Measurements from ENCODE around the gene NOB1. TPM values are rescaled to one million over a fixed set of nuclear protein-coding genes. Genes with fewer than 3 reads are reported as not detected.
A peak's percentile ranks its signal among the peaks of the same experiment; 100 is the strongest.

Gene NOB1
- total RNA-seq, 1 experiment from 2014 or later = 101 TPM

DNA sequence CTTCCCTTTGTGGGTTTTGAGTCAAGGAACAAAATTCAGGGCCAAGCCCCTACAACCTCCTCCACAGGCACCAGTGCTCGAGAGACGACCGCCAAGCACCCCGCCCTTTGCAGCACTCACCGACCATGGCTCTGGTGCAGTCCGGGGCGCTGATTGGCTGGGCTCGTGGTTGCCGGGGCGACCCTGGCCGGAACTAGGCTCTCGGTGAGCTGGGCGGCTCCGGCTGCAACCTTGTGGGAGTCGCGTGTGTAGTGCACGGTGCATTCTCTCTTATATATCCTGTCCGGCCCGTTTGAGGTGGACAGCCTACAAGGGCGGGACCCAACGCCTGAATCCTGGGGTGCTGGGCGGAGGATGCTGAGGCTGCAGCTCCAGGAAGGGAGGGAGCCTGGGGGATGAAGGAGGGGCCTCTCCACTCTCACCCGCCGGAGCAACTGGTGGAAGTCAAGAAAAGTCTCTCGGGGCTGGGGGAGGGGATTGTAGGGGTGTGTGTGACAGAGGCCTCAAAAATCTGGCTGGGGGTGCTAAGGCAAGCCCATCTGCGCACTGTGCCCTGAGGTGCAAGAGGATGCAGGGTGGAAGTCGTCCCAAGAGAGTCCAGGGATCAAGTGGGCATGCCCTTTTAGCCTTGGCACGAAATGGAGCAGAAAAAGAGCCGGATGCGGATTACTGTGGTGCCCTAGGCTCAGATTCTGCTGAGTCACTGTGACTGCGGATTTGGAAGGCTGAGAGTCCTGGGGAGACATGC is 28.2 kb downstream of the NOB1 start, which contains the start of gene NQO1:
Gene NQO1 (minus strand): TSS at position 248 of the 748 bp plus-strand sequence. CDS start 121 bp downstream, at position 127.
- peak within 1 kb of the TSS; percentile 88 for H3K18ac ChIP-seq (ENCODE audit: insufficient read length, low read depth, low read length)
- H2BK120ac ChIP-seq (ENCODE audit: low read depth, low read length, poor library complexity, severe bottlenecking) = no peak within 1 kb of the TSS
- peaks cover 2% of the 10 kb centered on the region; the same call in 1 of the 2 replicates for H3K79me2 ChIP-seq (ENCODE audit: insufficient read depth, low read length)
- WGBS (ENCODE audit: extremely low coverage, insufficient read length, low lambda C conversion rate) = no CpG with 5 or more reads among the region's 31 CpGs
- no peak within 1 kb of the TSS for H4K91ac ChIP-seq (ENCODE audit: insufficient read length, low read depth, low read length)
- H3K23me2 ChIP-seq (ENCODE audit: insufficient read length, low read depth, low read length, poor library complexity, severe bottlenecking) = peaks cover 12% of the 10 kb centered on the region
- H3K79me1 ChIP-seq (ENCODE audit: insufficient read depth, low read depth, low read length, poor library complexity, severe bottlenecking) = no peaks in the 10 kb centered on the region
- peak within 1 kb of the TSS; percentile 78 for H3K4me2 ChIP-seq (ENCODE audit: insufficient read depth, insufficient read length, low read length)
- Mint-ChIP-seq H3K9me3 (no peaks in the 10 kb centered on the region; a peak in 1 of 5 replicates), H3K4me3 (peak within 1 kb of the TSS; percentile 81 to 91), H3K27ac (peak within 1 kb of the TSS; percentile 92 to 100 (median 100)), H3K27me3 (ENCODE audit: low read depth) (no peaks in the 10 kb centered on the region), H3K4me1 (peaks cover 32 to 43% of the 10 kb centered on the region in 2 experiments), H3K36me3 (ENCODE audit: insufficient read depth in 1 of 3, low read depth in 3 of 3) (peaks cover 0 to 5% (median 5%) of the 10 kb centered on the region in 3 experiments; a peak in 3 of 7 replicates)
- H3K4ac ChIP-seq (ENCODE audit: low read depth, low read length) = no peak within 1 kb of the TSS
- peak; percentile 99 for DNase-seq
- H2BK15ac ChIP-seq (ENCODE audit: low read depth, low read length) = no peak within 1 kb of the TSS
- no peak within 1 kb of the TSS for H3K23ac ChIP-seq (ENCODE audit: insufficient read length, low read depth, low read length)
- no peak within 1 kb of the TSS for H2BK20ac ChIP-seq (ENCODE audit: low read depth, low read length, poor library complexity, severe bottlenecking)
- no peaks in the 10 kb centered on the region; the same call in 1 of the 2 replicates for H3K4me1 ChIP-seq (ENCODE audit: insufficient read depth, low read length)
- peak within 1 kb of the TSS; percentile 92 for H3K14ac ChIP-seq (ENCODE audit: insufficient read depth, low read length)
- peak within 1 kb of the TSS; percentile 13 for H4K5ac ChIP-seq (ENCODE audit: insufficient read length, low read depth, low read length)
- no peak within 1 kb of the TSS for H2AK5ac ChIP-seq (ENCODE audit: insufficient read length, low read length)
- H4K8ac ChIP-seq (replicated peaks; ENCODE audit: insufficient read length, low read depth, low read length) = no peak within 1 kb of the TSS
- peak within 1 kb of the TSS; percentile 9 for H3K56ac ChIP-seq (ENCODE audit: insufficient read length, low read depth, low read length)
- peak within 1 kb of the TSS; percentile 90 for H3K9ac ChIP-seq (ENCODE audit: extremely low read depth, insufficient read length, low read length)
- H2BK5ac ChIP-seq (ENCODE audit: insufficient read length, low read length) = peak within 1 kb of the TSS; percentile 54
- TF ChIP-seq, protein P1, sequence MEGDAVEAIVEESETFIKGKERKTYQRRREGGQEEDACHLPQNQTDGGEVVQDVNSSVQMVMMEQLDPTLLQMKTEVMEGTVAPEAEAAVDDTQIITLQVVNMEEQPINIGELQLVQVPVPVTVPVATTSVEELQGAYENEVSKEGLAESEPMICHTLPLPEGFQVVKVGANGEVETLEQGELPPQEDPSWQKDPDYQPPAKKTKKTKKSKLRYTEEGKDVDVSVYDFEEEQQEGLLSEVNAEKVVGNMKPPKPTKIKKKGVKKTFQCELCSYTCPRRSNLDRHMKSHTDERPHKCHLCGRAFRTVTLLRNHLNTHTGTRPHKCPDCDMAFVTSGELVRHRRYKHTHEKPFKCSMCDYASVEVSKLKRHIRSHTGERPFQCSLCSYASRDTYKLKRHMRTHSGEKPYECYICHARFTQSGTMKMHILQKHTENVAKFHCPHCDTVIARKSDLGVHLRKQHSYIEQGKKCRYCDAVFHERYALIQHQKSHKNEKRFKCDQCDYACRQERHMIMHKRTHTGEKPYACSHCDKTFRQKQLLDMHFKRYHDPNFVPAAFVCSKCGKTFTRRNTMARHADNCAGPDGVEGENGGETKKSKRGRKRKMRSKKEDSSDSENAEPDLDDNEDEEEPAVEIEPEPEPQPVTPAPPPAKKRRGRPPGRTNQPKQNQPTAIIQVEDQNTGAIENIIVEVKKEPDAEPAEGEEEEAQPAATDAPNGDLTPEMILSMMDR (conservative IDR thresholded peaks at IDR 0.05) = no peak
- no peak within 1 kb of the TSS for H3T11ph ChIP-seq (ENCODE audit: low read length)
- peak within 1 kb of the TSS; percentile 86 for H3K27ac ChIP-seq (ENCODE audit: insufficient read length, low read depth, low read length)
- no peaks in the 10 kb centered on the region for H3K9me3 ChIP-seq (ENCODE audit: control insufficient read depth, low read depth, low read length)
- no peaks in the 10 kb centered on the region for H4K20me1 ChIP-seq (ENCODE audit: control insufficient read depth, insufficient read depth, insufficient read length)
- no peak within 1 kb of the TSS for H2BK12ac ChIP-seq (ENCODE audit: insufficient read length, low read depth, low read length)
- H2AFZ ChIP-seq (ENCODE audit: low read length) = no peak within 1 kb of the TSS
- no peaks in the 10 kb centered on the region for H3K27me3 ChIP-seq (ENCODE audit: insufficient read depth, low read length)

Data from H9 (cell line).